ENCODE results near the gene KCNQ2.
"Not testable (repeated sequence)": the region's sequence is repeated elsewhere in the genome, so short reads cannot be mapped to it uniquely, and the experiment has no call there.

KCNQ2 gene

DNA sequence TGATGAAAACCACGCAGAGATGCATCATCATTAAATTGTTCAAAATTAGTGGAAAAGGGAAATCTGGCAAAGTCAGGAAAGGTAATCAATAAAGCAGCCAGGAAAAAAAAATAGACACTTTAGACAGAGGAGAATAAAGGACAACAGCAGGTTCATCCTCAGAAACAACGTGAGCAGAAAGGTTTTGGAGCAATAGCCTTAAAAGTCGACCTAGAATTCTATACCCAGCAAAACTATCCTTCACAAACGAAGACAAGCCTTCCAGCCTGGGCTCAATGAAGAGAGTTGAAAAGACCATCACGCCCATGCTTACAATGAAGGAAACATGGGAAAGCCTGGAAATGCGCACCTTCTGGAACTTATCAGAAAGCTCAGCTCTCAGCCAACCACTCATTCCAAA is 86.6 kb downstream of the KCNQ2 start:
- DNase-seq (ENCODE audit: low read depth), result no peak

DNA sequence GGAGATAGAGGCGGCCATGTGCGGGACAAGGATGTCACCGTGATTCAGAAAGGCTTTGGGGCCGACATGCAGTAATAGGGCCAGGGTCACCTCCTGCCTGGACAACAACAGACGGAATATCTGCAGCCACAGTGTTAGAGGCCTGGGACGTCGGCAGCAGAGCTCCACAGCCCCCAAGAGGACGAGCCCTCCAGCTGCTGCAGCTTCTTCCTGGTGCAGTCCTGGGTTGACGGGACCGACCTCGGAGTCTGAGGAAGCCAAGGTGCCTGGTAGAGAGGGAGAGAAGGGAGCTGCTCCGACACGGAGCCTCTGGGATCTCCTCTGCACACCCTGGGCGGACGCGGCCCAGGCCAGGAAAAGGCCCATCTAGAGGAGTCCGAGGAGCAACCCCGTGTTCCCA is 88.1 kb downstream of the KCNQ2 start:
- DNase-seq (ENCODE audit: low read depth), result no peak

DNA sequence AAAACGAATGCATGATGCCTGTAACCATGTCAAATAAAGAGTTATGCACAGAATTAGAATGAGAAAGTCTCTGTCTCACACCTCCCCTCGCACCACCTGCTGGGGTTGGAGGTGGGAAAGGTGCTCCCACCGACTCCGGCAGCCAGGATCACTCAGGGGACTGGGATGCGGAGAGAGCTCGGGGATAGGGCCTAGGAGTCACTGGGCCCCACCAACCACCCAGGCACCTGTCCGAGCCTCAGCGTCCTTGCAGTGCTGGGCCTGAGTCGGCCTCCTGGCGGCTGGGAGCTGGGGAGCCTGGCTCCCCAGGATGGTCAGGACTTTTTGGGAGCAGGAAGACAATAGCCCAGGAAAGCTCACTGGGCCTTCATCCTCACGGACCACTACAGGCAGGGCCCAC is 88.9 kb downstream of the KCNQ2 start:
- no peak for DNase-seq (ENCODE audit: low read depth)

DNA sequence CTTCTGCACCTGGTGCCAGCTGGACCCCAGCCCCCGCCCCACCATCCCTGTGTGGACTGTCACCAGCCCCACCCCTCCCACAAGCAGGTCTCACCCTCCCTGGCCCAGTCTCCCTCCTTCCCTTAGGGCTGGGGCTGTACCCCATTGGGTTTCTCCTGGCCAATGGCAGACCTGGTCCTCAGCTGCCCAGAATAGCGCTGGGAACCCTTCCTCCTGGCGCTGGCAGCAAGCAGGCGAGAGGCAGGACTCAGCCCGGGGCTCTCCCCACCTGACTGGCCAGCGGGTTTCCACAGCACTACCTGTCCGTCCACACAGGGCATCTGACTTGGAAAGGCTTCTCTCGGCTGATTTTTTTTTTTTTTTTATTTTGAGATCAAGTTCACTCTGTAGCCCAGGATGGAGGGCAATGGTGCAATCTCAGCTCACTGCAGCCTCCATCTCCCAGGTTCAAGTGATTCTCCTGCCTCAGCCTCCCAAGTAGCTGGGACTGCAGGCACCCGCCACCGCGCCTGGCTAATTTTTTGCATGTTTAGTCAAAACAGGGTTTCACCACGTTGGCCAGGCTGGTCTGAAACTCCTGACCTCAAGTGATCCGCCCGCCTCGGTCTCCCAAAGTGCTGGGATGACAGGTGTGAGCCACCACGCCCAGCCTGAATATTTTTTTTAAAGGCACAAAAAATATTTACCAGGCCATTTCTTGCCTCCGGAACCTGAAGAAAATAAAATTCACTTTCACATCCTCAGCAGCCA is 89.7 kb downstream of the KCNQ2 start:
- DNase-seq (ENCODE audit: low read depth), result no peak

DNA sequence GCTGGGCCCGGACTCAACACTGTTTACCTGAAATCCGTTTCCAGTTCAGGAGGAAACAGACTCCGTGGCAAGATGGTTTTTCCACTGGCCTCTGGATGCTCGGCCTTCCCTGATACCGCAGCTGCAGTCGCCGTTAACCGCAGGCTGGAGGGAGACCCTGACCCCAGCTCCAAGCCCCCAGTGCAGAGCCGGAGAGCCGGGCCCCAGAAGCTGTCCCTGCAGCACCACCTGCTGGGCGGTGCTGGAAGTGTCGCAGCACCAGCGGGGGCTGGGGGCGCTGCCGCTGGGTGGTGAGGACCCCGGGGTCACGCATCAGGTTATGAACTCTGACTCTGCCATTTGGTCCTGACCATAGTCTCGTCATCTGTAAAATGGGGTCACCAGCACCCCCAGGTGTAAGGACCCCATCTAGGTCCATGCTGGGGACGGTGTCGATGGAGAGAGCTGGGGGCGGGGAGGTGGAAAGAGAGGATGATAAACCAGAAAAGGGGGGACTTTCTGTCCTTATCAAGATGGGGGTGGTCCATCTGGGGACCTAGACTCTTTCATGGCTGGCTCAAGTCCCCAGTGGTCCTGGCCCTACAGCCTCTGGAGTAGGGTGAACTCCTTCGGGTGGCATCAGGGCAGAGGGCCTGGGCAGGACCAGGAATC is 90.5 kb downstream of the KCNQ2 start:
- DNase-seq (ENCODE audit: low read depth), result no peak

DNA sequence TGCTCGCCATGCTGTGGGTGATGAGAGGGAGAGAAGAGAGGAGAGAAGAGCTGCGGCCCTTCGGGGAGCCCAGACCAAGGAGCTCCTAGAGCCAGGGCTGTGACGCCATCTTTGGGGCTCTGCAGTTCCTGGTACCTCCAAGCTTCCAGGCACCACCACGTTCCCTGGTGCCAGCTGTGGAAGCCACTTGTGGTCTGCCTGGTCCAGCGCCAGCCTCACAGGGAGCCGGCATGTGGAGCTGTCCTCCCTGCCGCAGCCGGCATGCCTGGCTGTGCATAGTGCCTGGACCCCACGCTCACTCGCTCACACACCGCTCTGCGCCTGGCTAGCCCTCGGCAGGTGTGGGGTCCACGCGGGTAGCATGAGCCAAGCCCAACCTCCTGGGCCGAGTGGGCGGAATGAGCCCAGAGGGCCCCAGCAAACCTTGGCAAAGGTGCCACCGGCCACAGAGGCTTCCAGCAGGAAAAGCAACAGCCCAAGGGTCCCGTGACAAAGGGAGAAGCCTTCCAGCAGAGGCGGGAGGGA is 92.0 kb downstream of the KCNQ2 start:
- no peak for DNase-seq (ENCODE audit: low read depth)

DNA sequence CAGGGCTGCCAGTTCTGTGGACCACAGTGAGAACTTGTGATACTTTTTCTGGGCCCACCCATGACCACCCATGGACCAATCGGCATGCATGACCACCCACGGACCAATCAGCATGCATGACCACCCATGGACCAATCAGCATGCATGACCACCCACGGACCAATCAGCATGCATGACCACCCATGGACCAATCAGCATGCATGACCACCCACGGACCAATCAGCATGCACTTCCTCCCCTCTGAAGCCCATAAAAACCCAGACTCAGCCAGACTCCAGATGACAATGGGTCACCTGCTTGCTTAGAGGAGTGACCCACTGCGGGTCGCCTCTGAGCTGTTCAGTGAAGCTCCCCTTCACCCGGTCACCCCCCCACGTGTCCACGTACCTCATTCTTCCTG is 92.6 kb downstream of the KCNQ2 start:
- DNase-seq (ENCODE audit: low read depth), result not testable (repeated sequence)

DNA sequence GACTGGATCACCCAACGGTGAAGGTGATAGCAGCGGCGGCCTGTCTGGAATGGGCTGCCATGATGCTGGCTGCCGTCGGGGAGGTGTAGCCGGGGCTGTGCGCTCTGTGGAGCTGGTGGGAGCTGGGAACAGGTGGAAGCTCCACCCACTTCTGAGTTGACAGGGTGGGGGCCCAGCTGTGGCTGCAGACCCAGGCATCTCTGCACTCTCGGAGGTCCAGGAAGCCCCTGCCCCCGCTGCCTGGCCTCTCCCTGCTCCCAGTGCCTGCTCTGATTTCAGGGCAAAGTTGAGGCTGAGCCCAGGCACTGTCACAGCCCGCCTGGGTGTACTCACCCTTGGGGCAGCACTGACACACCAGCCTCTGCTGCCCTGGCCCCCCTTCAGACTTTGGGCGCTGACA is 93.2 kb downstream of the KCNQ2 start:
- DNase-seq (ENCODE audit: low read depth), result no peak

DNA sequence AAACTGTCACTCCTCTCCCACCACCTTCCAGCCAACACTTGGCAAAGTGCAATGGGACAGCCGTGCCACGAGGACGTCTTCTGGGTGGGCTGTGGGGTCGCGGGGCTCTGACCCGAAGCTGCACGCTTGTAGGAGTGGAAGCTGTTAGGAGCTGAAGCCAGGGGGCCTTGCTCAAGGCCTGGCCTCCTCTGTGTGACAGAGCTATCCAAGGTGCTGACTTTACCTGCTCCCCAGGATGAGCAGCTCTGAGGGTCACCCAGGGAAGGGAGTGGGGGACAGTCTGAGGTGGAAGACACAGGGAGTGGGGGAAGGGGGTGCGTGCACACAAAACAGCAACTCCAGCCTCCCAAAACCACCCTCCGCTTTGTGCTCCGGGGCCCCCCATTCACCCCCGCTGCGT is 93.8 kb downstream of the KCNQ2 start:
- DNase-seq (ENCODE audit: low read depth), result no peak

DNA sequence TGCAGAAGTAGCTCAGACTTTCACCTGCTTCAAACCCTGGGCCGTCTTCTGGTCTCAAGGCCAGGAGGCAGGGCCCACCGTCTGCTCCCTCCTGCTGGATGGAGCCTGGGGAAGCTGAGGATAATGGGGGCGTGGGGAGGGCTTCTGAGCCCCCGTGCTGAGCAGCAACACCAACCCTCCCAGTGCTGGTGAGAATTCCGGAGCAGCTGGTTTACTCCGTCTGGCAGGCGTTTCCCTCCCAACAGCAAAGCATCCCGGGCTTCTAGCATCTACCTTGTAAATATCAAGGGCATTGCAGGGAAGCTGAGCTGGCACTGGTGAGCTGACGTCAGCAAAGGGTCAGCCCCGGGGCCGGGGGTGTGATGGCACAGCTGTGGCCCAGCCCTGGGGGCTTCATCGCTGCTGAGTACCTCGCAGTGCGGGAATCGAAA is 94.5 kb downstream of the KCNQ2 start:
- DNase-seq (ENCODE audit: low read depth), result no peak

DNA sequence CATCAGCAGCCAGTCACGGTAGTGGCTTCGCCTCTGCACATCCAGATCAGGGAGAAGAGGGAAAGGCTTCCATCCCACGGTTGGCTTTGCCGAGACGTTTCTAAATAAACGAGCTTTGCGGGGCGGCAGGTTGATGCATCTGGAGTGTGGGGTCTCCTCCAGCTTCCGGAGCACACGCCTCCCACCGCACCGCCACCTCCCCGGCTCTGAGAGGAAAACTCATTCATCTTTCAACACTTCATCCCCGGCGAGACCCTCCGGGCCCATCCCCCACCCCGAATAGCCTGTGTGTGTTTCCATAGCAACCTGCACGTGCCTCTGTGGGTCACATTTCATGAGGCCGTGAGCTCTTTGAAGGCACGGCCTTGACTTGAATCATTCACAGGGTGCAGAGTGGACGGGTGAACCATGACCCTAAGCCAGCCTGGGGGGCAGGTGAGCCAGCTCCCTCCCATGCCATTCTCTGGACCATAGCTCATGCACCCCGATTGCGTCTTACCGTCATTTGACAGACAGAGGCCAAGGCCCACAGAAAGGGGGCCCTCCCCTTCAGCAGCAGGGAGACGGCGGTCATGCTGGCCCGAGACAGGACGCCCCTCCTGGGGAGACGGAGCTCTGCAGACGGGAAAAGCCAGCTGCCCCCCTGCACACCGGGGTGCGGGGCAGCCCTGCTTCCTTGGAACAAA is 95.1 kb downstream of the KCNQ2 start:
- DNase-seq (ENCODE audit: low read depth), result no peak

DNA sequence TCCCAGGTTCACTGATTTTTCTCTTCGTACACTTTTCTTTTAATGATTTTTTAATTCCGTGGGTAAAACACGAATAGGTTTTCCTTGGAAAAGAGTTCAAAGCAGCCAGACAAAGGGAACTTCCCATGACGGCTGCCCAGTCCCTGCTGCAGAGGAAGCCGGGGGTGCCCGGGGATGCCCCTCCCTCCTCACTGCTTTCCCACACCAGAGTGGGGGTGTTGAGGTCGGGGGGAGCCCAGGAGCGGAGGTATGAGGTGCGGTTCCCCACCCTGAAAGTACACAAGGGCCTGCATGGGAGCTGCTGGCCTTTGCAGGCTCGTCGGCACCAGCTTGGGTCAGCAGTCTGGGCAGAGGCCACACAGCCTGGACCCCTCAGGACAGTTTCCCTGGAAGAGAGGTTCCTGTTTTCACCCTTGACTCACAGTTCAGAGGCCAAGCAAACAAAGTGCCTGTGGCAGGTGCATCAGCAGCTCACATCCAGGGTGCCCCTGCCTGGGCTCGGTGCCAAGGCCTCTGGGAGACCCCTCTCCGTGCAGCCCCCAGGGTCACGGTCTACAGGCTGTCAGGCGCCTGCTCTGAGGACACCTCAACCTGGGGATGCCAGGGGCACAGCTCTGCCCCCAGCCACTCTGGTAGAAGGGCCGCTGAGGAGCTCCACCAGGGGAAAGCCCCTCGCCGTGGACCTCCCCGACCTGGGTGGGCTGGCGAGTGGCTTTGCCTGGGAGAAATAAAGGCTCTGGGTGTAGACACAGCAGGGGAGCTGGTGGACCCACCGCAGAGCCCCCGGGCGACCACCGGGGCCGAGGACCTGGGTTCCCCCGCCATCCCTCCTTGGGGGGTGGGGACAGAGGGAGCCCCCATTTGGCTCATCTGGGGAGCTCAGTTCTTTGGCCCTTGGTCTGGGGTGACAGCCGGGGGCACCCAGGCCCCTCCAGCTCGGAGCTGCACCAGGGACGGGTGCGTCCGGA is 95.9 kb downstream of the KCNQ2 start:
- DNase-seq (ENCODE audit: low read depth), result no peak

DNA sequence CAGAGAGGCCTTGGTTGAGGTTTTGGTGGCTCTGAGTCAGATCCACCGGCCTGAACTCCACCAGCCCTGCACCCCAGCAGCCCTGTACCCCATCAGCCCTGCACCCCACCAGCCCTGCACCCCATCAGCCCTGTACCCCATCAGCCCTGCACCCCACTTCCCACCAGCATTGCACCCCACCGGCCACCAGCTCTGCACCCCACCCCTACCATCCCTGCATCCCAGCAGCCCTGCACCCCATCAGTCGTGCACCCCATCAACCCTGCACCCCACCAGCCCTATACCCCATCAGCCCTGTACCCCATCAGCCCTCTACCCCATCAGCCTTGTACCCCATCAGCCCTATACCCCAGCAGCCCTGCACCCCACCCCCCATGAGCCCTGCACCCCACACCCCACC is 97.0 kb downstream of the KCNQ2 start:
- no peak for DNase-seq (ENCODE audit: low read depth)

DNA sequence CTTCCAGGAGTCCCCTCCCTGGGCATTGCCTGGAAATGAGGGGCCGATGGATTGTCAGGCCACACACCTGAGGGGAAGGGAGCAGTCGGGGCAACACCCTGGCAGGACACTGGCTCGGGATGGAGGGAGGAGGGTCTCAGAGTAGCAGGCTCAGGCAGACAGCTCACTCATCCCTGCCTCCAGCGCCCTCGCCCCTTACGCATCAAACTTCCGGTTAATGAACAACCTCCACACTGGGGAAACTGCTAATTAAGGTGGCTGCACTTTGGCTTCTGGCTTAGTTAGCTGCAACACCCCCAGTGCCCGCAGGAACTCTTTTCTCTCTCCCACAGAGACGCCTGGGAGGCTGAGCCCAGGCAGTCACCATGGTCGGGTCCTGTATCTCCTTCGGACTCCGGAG is 98.0 kb downstream of the KCNQ2 start:
- no peak for DNase-seq (ENCODE audit: low read depth)

DNA sequence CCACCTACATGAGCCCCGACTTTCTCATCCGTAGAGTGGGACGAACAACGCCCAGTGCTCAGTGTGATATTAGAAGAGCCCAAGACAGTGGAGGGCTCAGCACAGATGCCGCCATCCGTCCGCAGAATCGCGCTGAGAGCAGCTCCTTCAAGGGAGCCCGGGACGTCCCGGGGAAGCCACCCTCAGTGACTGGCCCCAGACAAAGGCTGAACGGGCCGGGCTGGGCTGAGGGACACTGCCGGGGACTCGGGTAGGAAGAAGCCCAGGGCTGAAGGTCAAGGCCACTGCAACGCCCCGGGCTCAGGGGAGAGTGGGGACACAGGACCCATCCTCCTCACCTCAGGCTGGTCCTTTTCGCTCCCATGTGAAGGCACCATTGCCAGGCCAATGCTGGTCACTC is 98.5 kb downstream of the KCNQ2 start:
- no peak for DNase-seq (ENCODE audit: low read depth)

DNA sequence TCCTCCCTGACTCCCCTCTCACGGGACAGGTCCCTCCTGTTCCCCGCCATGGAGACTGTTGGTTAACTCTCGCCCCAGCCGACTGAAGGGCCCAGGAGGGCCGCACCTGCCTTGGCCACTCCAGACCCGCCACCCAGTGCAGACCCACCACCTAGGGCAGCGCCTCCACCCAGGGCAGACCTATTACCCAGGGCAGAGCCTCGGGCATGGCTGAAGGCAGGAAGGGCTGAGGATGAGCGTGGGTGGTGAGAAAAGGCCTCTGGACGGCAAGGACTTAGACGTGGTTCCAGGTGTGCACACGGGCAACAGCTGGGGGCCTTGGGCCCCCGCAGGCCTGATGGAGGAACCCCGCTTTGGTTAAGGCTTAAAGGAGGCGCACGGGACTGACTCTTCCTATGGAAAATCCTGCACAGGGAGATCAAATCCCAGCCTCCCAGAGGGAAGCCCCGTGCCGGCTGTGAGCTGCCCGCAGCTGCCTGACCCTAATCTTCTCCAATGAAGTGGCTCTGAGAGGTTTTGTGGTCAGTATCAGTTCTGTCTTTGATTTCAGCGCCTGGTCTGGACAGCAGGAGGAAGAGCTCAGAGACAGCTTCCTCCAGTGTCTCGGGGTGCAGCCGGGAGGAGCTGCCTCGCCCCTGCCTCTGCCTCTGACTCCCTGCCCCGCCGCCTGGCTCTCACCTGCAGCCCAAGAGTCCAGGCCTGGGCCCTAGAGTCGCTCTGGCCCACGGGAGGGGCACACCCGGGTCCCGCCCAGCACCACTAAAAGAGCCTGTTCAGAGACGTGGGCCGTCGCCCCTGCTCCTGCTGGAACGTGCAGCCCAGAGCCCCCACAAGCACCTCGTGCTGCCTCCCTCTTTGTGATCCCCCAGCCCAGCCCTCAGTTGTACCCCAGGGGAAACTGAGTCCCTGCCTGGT is 99.2 kb downstream of the KCNQ2 start:
- no peak for DNase-seq (ENCODE audit: low read depth)

DNA sequence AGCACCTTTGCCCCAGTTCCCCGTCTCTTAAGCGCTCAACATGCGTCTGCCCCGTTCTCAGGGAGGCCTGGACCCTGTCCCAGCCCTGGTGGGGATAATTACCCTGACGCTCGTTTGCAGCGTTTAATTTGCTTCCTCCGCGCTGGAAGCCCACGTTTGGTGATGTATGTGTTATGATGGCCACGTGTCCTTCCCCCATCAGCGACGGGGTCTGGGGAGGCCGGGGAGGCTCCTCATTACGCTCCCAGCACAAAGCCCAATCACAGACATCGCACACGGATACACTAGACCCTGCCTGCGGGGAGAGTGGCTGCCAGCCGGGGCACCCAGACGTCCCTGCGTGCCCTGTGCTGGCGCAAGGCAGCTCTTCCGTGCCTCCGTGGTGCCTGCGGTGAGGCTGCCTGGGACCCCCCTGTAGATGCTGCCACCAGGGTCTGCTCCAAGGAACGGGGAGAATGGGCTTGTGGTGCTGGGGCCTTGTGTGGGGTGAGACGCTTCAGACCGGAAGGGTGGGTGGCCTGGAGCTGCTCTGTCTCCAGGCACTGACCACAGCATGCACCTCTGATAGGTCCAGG is 101.1 kb downstream of the KCNQ2 start:
- DNase-seq (ENCODE audit: low read depth), result no peak

DNA sequence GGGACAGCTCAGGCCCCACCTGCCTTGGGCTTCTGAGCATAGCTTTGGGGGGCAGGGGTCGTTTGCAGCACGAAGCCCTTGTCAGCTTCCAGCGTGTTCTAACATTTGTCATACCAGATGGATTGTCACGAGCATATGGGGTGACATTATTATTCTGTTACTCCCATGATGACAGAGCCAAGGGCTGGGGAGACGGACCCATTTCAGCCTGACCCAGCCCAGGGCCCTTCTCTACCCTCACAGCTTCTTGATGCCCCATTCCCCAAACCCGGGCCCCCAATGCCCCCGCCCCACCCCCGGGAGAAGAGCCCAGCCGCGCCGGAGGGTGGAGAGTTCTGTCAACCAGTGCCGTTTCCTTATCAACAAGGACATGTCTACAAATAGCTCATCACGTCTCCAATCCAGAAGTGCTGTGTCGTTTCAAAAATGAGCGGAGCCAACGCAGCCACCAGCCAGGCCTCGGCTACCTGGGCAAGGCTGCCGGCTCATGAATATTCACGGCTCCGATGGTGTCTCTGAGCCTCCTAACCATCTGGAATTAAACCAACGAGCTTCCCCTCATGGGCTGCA is 101.8 kb downstream of the KCNQ2 start:
- DNase-seq (ENCODE audit: low read depth), result no peak

DNA sequence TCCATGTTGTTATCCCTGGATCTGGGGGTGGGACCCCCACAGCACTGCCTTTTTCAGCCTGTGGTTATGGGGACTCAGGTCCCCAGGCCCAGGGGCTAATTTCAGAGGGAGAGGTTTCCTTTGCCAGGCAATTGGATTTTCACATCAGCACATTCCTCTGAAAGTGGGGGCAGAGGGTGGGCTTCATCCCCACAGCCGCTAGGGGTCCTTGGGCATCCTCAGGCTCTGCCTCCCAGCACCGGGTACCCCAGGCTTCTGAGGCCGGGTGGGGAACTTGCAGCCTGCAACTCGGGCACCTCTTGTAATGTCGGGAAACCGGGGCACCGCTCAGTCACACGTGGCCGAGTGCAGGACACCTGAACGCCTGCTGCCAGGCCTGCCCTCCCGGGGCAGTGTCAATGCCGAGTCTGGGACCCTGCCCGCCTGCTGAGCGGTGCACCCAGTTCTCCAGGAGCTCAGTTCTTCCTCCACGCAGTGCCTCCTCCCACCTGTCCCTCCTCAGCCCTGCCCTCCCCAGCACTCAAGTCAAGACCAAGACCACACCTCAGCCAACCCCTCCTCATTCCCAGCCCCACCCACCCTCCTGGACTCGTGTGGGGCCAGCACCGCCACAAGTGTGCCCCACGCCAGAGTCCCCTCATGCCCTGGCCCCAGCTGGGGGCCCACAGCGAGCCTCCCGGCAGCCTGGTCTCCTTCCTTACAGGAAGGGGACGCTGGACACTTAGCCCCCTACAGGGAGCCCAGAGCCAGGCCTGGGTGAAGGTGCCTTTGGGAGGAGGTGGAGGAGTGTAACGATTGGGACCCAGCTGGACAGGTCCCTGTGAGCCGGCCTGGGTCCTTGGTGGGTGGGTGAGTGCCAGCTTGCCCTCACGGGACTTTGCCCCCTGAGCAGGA is 102.5 kb downstream of the KCNQ2 start:
- no peak for DNase-seq (ENCODE audit: low read depth)
